GM06990 (cell line): ENCODE data around the gene MIF4GD.

Experiments used
- DNase-seq: peaks from one replicate; pipeline ENCODE4 v3.0.0-alpha.2; 2011; ENCODE audit not compliant: insufficient read length; ENCODE audit errors: extremely low read depth
- H3K27me3 ChIP-seq: replicated peaks from 2 replicates; pipeline ENCODE4 v1.6.0; 2011; ENCODE audit warnings: low read length; ENCODE audit not compliant: control insufficient read depth, insufficient read depth
- H3K36me3 ChIP-seq: 2 replicates; pipeline ENCODE4 v1.5.1; 2011; ENCODE audit warnings: low read length; ENCODE audit not compliant: control insufficient read depth, insufficient read depth
- H3K4me3 ChIP-seq: replicated peaks from 2 replicates; pipeline ENCODE4 v1.5.1; 2011; ENCODE audit warnings: low read depth, mild to moderate bottlenecking, control low read depth, low read length
- CTCF ChIP-seq: IDR thresholded peaks from 2 replicates; pipeline ENCODE4 v1.5.1; 2011; ENCODE audit warnings: low read length, control low read depth, mild to moderate bottlenecking, inconsistent platforms; ENCODE audit not compliant: insufficient read depth, poor library complexity, severe bottlenecking

MIF4GD gene

GRCh38 chr17:75244133-75244866 is 26.7 kb downstream of the MIF4GD start:
- Histone ChIP-seq H3K36me3 (peaks cover 37% of the 10 kb centered on the region), H3K27me3 (no peaks in the 10 kb centered on the region)
- no peak for TF ChIP-seq CTCF

GRCh38 chr17:75242461-75243042 is 28.5 kb downstream of the MIF4GD start:
- peak; percentile 18 for TF ChIP-seq CTCF
- H3K27me3 ChIP-seq: no peaks in the 10 kb centered on the region
- H3K36me3 ChIP-seq: peaks cover 50% of the 10 kb centered on the region
- H3K4me3 ChIP-seq: no peak overlapping the region
- DNase-seq: no peak

More at GRCh38 chr17:75244133-75244866, 26.7 kb downstream of the MIF4GD start:
- no peak overlapping the region for H3K4me3 ChIP-seq
- no peak for DNase-seq

- DNase-seq: no peak
- Histone ChIP-seq H3K27me3 (no peaks in the 10 kb centered on the region), H3K4me3 (no peak overlapping the region), H3K36me3 (peaks cover 56% of the 10 kb centered on the region)
- TF ChIP-seq CTCF: no peak
Measured at GRCh38 chr17:75241996-75242460, 29.0 kb downstream of the MIF4GD start.

GRCh38 chr17:75241502-75241901 is 29.5 kb downstream of the MIF4GD start:
- peaks cover 60% of the 10 kb centered on the region for H3K36me3 ChIP-seq

GRCh38 chr17:75241143-75241430 is 29.9 kb downstream of the MIF4GD start:
- no peak for DNase-seq
- Histone ChIP-seq H3K27me3 (no peaks in the 10 kb centered on the region), H3K36me3 (peaks cover 58% of the 10 kb centered on the region), H3K4me3 (no peak overlapping the region)
- TF ChIP-seq CTCF: no peak

More at GRCh38 chr17:75241502-75241901, 29.5 kb downstream of the MIF4GD start:
- Histone ChIP-seq H3K4me3 (no peak overlapping the region), H3K27me3 (no peaks in the 10 kb centered on the region)
- no peak for DNase-seq
- TF ChIP-seq CTCF: no peak
